Sigmoid colon (tissue), 7 donors: Measurements from ENCODE around the gene CKAP5. TPM values are rescaled to one million over a fixed set of nuclear protein-coding genes. Genes with fewer than 3 reads are reported as not detected.

ENCODE experiments used
- DNase-seq: peaks from one replicate; pipeline ENCODE4 v3.0.0-alpha.2; 2019
- H3K27ac ChIP-seq, 4 donors: fragments of 200-600 bp; sonication (generic); one replicate each; pipeline ENCODE4 v1.5.1; 2016 to 2019; ENCODE audit warnings: mild to moderate bottlenecking in 1 of 4
- H3K27me3 ChIP-seq, 3 donors: fragments of 200-600 bp; sonication (generic); one replicate each; pipeline ENCODE4 v1.5.1; 2019; ENCODE audit warnings: mild to moderate bottlenecking in 1 of 3
- H3K36me3 ChIP-seq, 4 donors: fragments of 200-600 bp; sonication (generic); one replicate each; pipeline ENCODE4 v1.5.1; 2016 to 2019
- H3K4me1 ChIP-seq, 4 donors: fragments of 200-600 bp; sonication (generic); one replicate each; pipeline ENCODE4 v1.5.1; 2017 to 2019
- H3K4me3 ChIP-seq, 4 donors: fragments of 200-600 bp; sonication (generic); one replicate each; pipeline ENCODE4 v1.5.1; 2017 to 2019; ENCODE audit warnings: mild to moderate bottlenecking in 2 of 4, moderate library complexity in 1 of 4
- H3K9me3 ChIP-seq, 4 donors: fragments of 200-600 bp in 3 of 4; sonication (generic) in 3 of 4; one replicate each; pipeline versions ENCODE4 v1.5.1 to v1.6.1; 2013 to 2019
- CTCF ChIP-seq, 4 experiments: fragments of 450-650 bp in 3 of 4; fragments of 200-600 bp in 1 of 4; IDR thresholded peaks; one replicate each; pipeline ENCODE4 v1.5.1; 2016 to 2019; ENCODE audit warnings: antibody characterized with exemption in 4 of 4, mild to moderate bottlenecking in 3 of 4, moderate library complexity in 2 of 4
- EP300 ChIP-seq, 4 donors: sonication (generic); formaldehyde crosslinking; IDR thresholded peaks; one replicate each; pipeline ENCODE4 v1.6.1; 2017; ENCODE audit warnings: antibody characterized with exemption in 4 of 4
- POLR2A ChIP-seq, 2 donors: fragments of 450-650 bp; IDR thresholded peaks; one replicate each; pipeline ENCODE4 v1.6.1; 2016; ENCODE audit warnings: antibody characterized with exemption in 2 of 2, mild to moderate bottlenecking in 2 of 2, moderate library complexity in 2 of 2
- POLR2AphosphoS5 ChIP-seq, 4 donors: sonication (generic); formaldehyde crosslinking; IDR thresholded peaks; one replicate each; pipeline ENCODE4 v1.6.1; 2017; ENCODE audit warnings: antibody characterized with exemption in 4 of 4
- WGBS, 2 donors: extraction: QIAGEN DNeasy Blood & Tissue Kit; methylation state at CpG; one replicate each; pipeline ENCODE4 v1.1.7; 2013; 5-methylcytosine and 5-hydroxymethylcytosine counted together
- intact Hi-C: fragments of 100-400 bp; cut with DNase I; formaldehyde crosslinking; loops from one replicate; pipeline ENCODE4 v1.15.1; 2023
- polyA plus RNA-seq, 3 donors: library from polyadenylated mRNA; stranded (reverse); fragments of 200-250 nt; gene quantifications; one replicate each; pipeline ENCODE4 v1.2.3, GENCODE V29; 2013
- total RNA-seq, 4 donors: library from RNA; depleted of rRNA; stranded (reverse); fragments of >200 nt; gene quantifications; one replicate each; pipeline ENCODE4 v1.1.0, GENCODE V29; 2016
- donor health status: healthy with polysubstance abuse.
- donor health status: Bipolar disorder and iron deficiency.
- donor health status: healthy.

The CKAP5 gene
- total and polyA plus RNA-seq, 7 donors, result 6.6 to 38.8 (median 27.3) TPM

GRCh38 chr11:46697723-46698122 lies 148.4 kb downstream of the CKAP5 start:
- Histone ChIP-seq H3K27ac (peak overlapping the region; percentile 12 to 91 (median 72)), H3K4me3 (no peak overlapping the region), H3K4me1 (peaks cover 2 to 84% (median 67%) of the 10 kb centered on the region in 4 donors), H3K9me3 (no peaks in the 10 kb centered on the region), H3K36me3 (peaks cover 15 to 38% (median 24%) of the 10 kb centered on the region in 4 donors), H3K27me3 (no peaks in the 10 kb centered on the region)
- no peak for DNase-seq
- WGBS, 2 donors, result 61 to 75% methylated on average over 2 of the region's 2 CpGs
- intact Hi-C loops, result no loop called here
- no peak for TF ChIP-seq POLR2A (IDR thresholded peaks at IDR 0.05)
- TF ChIP-seq POLR2AphosphoS5 (IDR thresholded peaks at IDR 0.05), result no peak
- no peak for TF ChIP-seq EP300 (IDR thresholded peaks at IDR 0.05)
- no peak for TF ChIP-seq CTCF (IDR thresholded peaks at IDR 0.05)

GRCh38 chr11:46697303-46697702 lies 148.8 kb downstream of the CKAP5 start:
- no peak for DNase-seq
- H3K36me3 ChIP-seq, result peaks cover 15 to 37% (median 25%) of the 10 kb centered on the region in 4 donors
- 78 to 82% methylated on average over 3 of the region's 3 CpGs for WGBS, 2 donors
- intact Hi-C loops, result no loop called here
- H3K27ac ChIP-seq, result peak overlapping the region; percentile 12 to 91 (median 72)
- no peak for TF ChIP-seq POLR2AphosphoS5 (IDR thresholded peaks at IDR 0.05)
- H3K9me3 ChIP-seq, result no peaks in the 10 kb centered on the region
- H3K4me3 ChIP-seq, result peak overlapping the region in 1 of 4 donors; percentile 9
- H3K4me1 ChIP-seq, result peaks cover 2 to 80% (median 64%) of the 10 kb centered on the region in 4 donors
- no peaks in the 10 kb centered on the region for H3K27me3 ChIP-seq

- WGBS, 2 donors, result 79 to 86% methylated on average over 11 of the region's 11 CpGs
- no peaks in the 10 kb centered on the region for H3K9me3 ChIP-seq
- H3K4me3 ChIP-seq, result no peak overlapping the region
- intact Hi-C loops, result no loop called here
- H3K4me1 ChIP-seq, result peaks cover 2 to 68% (median 53%) of the 10 kb centered on the region in 4 donors
- H3K27ac ChIP-seq, result peak overlapping the region; percentile 30 to 91 (median 72)
- DNase-seq, result no peak
- peaks cover 15 to 43% (median 33%) of the 10 kb centered on the region in 4 donors for H3K36me3 ChIP-seq
- no peak for TF ChIP-seq POLR2A (IDR thresholded peaks at IDR 0.05)
- TF ChIP-seq POLR2AphosphoS5 (IDR thresholded peaks at IDR 0.05), result no peak
- no peak for TF ChIP-seq CTCF (IDR thresholded peaks at IDR 0.05)
- no peak for TF ChIP-seq EP300 (IDR thresholded peaks at IDR 0.05)
- no peaks in the 10 kb centered on the region for H3K27me3 ChIP-seq
These were observed 149.9 kb downstream of the CKAP5 start for GRCh38 chr11:46696212-46696558.

- Histone ChIP-seq H3K4me3 (no peak overlapping the region), H3K9me3 (no peaks in the 10 kb centered on the region), H3K27ac (peak overlapping the region; percentile 55 to 91 (median 75)), H3K27me3 (no peaks in the 10 kb centered on the region), H3K4me1 (peaks cover under 1 to 66% (median 53%) of the 10 kb centered on the region in 4 donors), H3K36me3 (peaks cover 15 to 49% (median 33%) of the 10 kb centered on the region in 4 donors)
- DNase-seq, result no peak
- intact Hi-C loops, result no loop called here
- 94 to 95% methylated on average over 12 of the region's 12 CpGs for WGBS, 2 donors
- TF ChIP-seq EP300 (IDR thresholded peaks at IDR 0.05) (no peak), POLR2A (IDR thresholded peaks at IDR 0.05) (no peak), POLR2AphosphoS5 (IDR thresholded peaks at IDR 0.05) (no peak), CTCF (IDR thresholded peaks at IDR 0.05) (no peak)
These were observed 150.5 kb downstream of the CKAP5 start for GRCh38 chr11:46695345-46696211.

GRCh38 chr11:46694607-46695006 lies 151.5 kb downstream of the CKAP5 start:
- Histone ChIP-seq H3K27me3 (no peaks in the 10 kb centered on the region), H3K36me3 (peaks cover 15 to 56% (median 33%) of the 10 kb centered on the region in 4 donors), H3K9me3 (no peaks in the 10 kb centered on the region), H3K27ac (peak overlapping the region; percentile 55 to 91 (median 75)), H3K4me3 (no peak overlapping the region), H3K4me1 (peaks cover 0 to 63% (median 50%) of the 10 kb centered on the region in 4 donors)
- WGBS, 2 donors, result 89% methylated on average over 7 of the region's 7 CpGs
- DNase-seq, result no peak
- intact Hi-C loops, result no loop called here
- no peak for TF ChIP-seq EP300 (IDR thresholded peaks at IDR 0.05)
- TF ChIP-seq CTCF (IDR thresholded peaks at IDR 0.05), result no peak
- TF ChIP-seq POLR2A (IDR thresholded peaks at IDR 0.05), result no peak
- TF ChIP-seq POLR2AphosphoS5 (IDR thresholded peaks at IDR 0.05), result no peak
